ENCODE results near the gene SSTR4. TPM values are rescaled to one million over a fixed set of nuclear protein-coding genes. Genes with fewer than 3 reads are reported as not detected.

The SSTR4 gene
- total RNA-seq, 2 experiments from 2014 or later = not detected

DNA sequence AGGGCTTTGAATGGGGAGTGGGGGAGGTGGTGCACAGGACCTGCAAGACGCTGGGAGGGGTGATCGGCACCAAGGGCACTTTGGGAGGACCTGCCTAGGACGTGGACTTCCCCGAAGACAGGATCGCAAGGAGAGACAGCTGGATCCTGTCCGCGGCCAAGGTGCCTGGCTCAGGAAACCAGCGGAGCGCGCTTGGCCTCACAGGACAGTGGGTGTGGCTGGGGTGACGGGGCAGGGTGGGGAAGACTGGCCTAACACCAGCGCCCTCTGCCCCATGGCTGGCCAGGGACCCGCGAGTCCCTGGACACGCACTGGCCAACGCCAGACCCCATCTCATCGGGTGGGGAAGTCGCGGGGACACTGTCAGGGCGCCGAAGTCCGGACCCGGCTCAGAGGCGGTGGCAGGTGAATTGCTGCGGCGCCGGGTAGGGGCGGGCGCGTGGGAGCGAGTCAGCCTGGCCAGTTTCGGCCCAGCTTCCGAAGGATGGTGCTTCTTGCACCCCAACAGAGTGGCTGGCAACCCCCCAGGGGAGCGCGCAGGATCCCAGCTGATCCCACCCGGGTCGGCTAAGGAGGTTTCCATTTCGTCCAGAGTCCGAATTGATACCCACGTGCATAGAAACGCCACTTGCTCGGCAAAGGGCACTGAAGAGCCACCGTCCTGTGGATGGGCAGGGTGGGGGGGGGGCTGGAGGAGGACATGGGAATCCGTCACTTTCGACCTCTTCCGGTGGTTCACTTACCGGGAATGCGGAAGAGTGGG lies 15.1 kb downstream of the SSTR4 start:
- intact Hi-C loops (cut with micrococcal nuclease) = loop anchor here (2.0 kb wide), 1 partner anchor 185 kb away; no protein-coding TSS in a partner anchor
- H3K36me3 Mint-ChIP-seq (ENCODE audit: low read depth) = no peaks in the 10 kb centered on the region
- H3K4me3 Mint-ChIP-seq = no peak overlapping the region
- H3K4me1 Mint-ChIP-seq (ENCODE audit: low read depth) = peaks cover 4% of the 10 kb centered on the region
- H3K27me3 Mint-ChIP-seq (ENCODE audit: low read depth) = peaks cover 45% of the 10 kb centered on the region
- no peaks in the 10 kb centered on the region for H3K9me3 Mint-ChIP-seq
- CTCF ChIA-PET = interaction anchor here (0.9 kb wide), 1 partner anchor 148 kb away, joined by 4 read pairs; no protein-coding TSS in a partner anchor
- DNase-seq = no peak
- H3K27ac Mint-ChIP-seq = no peak overlapping the region

- peaks cover 4% of the 10 kb centered on the region for H3K4me1 Mint-ChIP-seq (ENCODE audit: low read depth)
- intact Hi-C loops (cut with micrococcal nuclease) = loop anchor here (2.0 kb wide), 1 partner anchor 184 kb away; no protein-coding TSS in a partner anchor
- H3K27me3 Mint-ChIP-seq (ENCODE audit: low read depth) = peaks cover 42% of the 10 kb centered on the region
- CTCF ChIA-PET = interaction anchor here (0.9 kb wide), 1 partner anchor 148 kb away, joined by 4 read pairs; no protein-coding TSS in a partner anchor
- H3K27ac Mint-ChIP-seq = no peak overlapping the region
- peaks cover 1% of the 10 kb centered on the region for H3K9me3 Mint-ChIP-seq
- no peak overlapping the region for H3K4me3 Mint-ChIP-seq
- H3K36me3 Mint-ChIP-seq (ENCODE audit: low read depth) = no peaks in the 10 kb centered on the region
- DNase-seq = peak; percentile 51
Observed at GRCh38 chr20:23050847-23051627, 15.9 kb downstream of the SSTR4 start.

- peaks cover 1% of the 10 kb centered on the region for H3K9me3 Mint-ChIP-seq
- peaks cover 1% of the 10 kb centered on the region for H3K4me1 Mint-ChIP-seq (ENCODE audit: low read depth)
- intact Hi-C loops (cut with micrococcal nuclease) = no loop called here
- H3K36me3 Mint-ChIP-seq (ENCODE audit: low read depth) = no peaks in the 10 kb centered on the region
- CTCF ChIA-PET = no interaction called here
- H3K4me3 Mint-ChIP-seq = no peak overlapping the region
- H3K27ac Mint-ChIP-seq = no peak overlapping the region
- DNase-seq = no peak
- H3K27me3 Mint-ChIP-seq (ENCODE audit: low read depth) = peaks cover 31% of the 10 kb centered on the region
Observed at GRCh38 chr20:23052904-23053303, 17.8 kb downstream of the SSTR4 start.

DNA sequence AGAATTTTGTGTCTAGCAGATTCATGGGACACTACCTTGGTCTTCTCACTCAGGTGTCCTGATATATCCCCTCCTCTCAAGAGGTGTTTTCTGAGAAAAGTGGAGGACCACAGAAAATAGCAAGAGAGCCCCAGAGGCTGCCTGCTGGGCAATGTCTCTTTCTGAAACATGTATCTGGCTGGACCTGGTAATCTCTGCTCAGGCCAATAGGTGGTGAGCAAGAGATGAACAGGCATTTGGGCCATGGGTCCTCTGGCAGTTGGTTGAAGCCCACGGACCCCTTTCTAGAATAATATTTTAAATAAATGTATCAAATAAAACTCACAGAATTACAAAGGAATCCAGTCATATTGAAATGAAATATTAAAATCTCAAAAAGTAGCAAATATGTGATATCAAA lies 23.1 kb downstream of the SSTR4 start:
- no peak overlapping the region for H3K4me3 Mint-ChIP-seq
- peaks cover 3% of the 10 kb centered on the region for H3K27me3 Mint-ChIP-seq (ENCODE audit: low read depth)
- H3K4me1 Mint-ChIP-seq (ENCODE audit: low read depth) = no peaks in the 10 kb centered on the region
- no peak overlapping the region for H3K27ac Mint-ChIP-seq
- peaks cover 1% of the 10 kb centered on the region for H3K9me3 Mint-ChIP-seq
- no peak for DNase-seq
- no peaks in the 10 kb centered on the region for H3K36me3 Mint-ChIP-seq (ENCODE audit: low read depth)
- CTCF ChIA-PET = no interaction called here
- intact Hi-C loops (cut with micrococcal nuclease) = no loop called here

DNA sequence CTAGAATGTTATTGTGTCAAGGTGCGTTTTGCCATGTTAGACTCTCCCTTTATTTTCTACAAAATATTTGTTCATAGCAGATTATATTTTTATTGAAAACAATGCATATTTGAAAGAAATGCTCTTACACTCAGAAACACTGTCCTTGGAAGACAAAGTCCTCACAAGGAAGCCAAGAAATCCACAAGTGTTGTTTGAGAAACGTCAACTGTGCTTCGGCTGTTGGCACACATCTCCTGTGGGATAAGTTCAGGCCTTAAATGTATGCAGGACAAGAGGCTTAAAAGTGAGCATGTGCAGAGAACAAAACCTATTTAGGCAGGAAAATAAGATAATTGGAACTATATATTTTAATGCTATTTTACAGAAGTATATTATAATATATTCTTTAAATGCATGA lies 23.9 kb downstream of the SSTR4 start:
- Mint-ChIP-seq H3K9me3 (peaks cover 1% of the 10 kb centered on the region), H3K4me3 (no peak overlapping the region), H3K4me1 (ENCODE audit: low read depth) (no peaks in the 10 kb centered on the region), H3K36me3 (ENCODE audit: low read depth) (no peaks in the 10 kb centered on the region), H3K27ac (no peak overlapping the region), H3K27me3 (ENCODE audit: low read depth) (peaks cover 2% of the 10 kb centered on the region)
- no peak for DNase-seq
- intact Hi-C loops (cut with micrococcal nuclease) = no loop called here
- CTCF ChIA-PET = no interaction called here

DNA sequence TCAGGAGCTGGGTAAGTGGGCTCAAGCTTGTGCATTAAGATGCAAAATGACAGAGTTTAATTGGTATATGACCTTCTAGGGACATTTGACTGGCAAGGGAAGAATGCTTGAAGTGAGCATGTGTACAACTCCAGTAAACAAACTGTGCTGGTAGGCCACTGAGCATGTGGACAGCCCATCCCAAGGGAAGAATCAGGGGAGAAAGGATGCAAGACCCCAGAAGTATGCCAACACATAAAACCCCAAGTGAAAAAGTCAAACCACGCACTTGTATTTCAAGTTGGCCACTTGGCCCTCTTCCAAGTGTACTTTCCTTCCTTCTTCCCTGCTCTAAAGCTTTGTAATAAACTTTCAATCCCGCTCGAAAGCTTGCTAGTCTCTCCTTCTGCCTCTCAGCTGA lies 24.7 kb downstream of the SSTR4 start:
- no peaks in the 10 kb centered on the region for H3K36me3 Mint-ChIP-seq (ENCODE audit: low read depth)
- CTCF ChIA-PET = no interaction called here
- H3K4me3 Mint-ChIP-seq = no peak overlapping the region
- H3K9me3 Mint-ChIP-seq = peaks cover 1% of the 10 kb centered on the region
- DNase-seq = no peak
- H3K27me3 Mint-ChIP-seq (ENCODE audit: low read depth) = peaks cover 2% of the 10 kb centered on the region
- no peaks in the 10 kb centered on the region for H3K4me1 Mint-ChIP-seq (ENCODE audit: low read depth)
- intact Hi-C loops (cut with micrococcal nuclease) = no loop called here
- no peak overlapping the region for H3K27ac Mint-ChIP-seq

- no peak overlapping the region for H3K4me3 Mint-ChIP-seq
- no peak overlapping the region for H3K27ac Mint-ChIP-seq
- H3K27me3 Mint-ChIP-seq (ENCODE audit: low read depth) = no peaks in the 10 kb centered on the region
- no peaks in the 10 kb centered on the region for H3K4me1 Mint-ChIP-seq (ENCODE audit: low read depth)
- H3K9me3 Mint-ChIP-seq = no peaks in the 10 kb centered on the region
- CTCF ChIA-PET = no interaction called here
- no peak for DNase-seq
- H3K36me3 Mint-ChIP-seq (ENCODE audit: low read depth) = no peaks in the 10 kb centered on the region
- intact Hi-C loops (cut with micrococcal nuclease) = no loop called here
Observed at GRCh38 chr20:23060629-23061028, 25.5 kb downstream of the SSTR4 start.

DNA sequence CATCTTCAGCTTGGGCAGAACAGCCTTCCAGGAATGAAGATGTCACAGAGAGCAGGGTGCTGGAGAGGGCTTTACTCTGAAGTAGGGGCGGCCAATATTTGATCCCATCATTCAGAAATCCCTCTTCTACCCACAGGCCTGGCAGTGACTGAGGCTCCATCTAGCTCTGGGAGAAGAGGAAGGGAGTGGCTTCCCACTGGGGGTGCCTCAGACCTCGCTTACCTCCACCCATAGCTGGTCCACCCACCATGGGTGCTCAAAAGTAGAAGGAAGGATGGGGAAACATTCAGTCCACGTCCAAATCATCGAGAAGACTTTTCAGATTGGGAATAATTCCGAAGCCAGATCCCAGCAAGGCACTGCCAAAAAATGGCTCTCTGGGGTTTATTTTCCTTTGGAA lies 26.1 kb downstream of the SSTR4 start:
- Mint-ChIP-seq H3K27me3 (ENCODE audit: low read depth) (no peaks in the 10 kb centered on the region), H3K9me3 (no peaks in the 10 kb centered on the region)

DNA sequence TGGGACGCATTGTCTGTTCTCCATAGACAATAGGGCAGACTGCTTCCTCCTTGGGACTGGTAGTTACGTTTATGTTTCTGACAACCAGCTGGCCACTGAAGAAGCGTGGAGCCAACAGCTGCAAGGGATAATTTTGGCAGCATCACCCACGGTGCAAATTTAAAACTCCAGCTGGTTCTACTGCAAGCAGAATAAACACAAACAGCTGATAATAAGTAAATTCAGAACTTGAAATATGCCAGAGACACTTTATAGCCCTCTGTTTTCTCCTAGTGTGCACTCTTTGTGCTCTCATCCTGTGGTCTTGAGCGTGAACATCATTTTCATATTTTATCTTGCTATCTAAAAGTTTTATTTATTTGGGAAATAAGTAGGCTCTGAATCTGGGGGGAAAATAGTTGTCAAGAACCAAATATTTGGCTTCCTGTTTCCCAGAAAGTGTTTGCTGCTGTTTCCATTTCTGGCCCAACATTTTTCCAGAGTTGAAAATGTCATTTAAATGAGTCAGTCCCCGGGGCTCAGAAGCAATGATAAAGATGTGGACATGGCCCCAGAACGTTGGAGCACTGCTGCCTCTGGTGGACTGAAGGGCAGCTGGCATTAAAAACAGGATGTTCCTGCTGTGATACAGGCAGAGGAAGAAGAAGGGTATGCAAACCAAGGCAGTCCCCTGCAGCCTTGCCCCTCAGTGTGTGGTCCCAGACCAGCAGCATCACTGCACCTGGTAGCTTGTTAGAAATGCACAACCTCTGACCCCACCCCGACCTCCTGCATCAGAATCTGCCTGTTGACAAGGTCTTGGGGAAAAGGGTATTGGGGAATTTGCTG lies 26.8 kb downstream of the SSTR4 start:
- CTCF ChIA-PET = no interaction called here
- Mint-ChIP-seq H3K4me1 (ENCODE audit: low read depth) (no peaks in the 10 kb centered on the region), H3K9me3 (no peaks in the 10 kb centered on the region), H3K36me3 (ENCODE audit: low read depth) (no peaks in the 10 kb centered on the region), H3K27ac (no peak overlapping the region), H3K27me3 (ENCODE audit: low read depth) (peaks cover 6% of the 10 kb centered on the region), H3K4me3 (no peak overlapping the region)
- intact Hi-C loops (cut with micrococcal nuclease) = no loop called here
- DNase-seq = no peak

More for the DNA sequence above, 26.1 kb downstream of the SSTR4 start:
- Mint-ChIP-seq H3K4me1 (ENCODE audit: low read depth) (no peaks in the 10 kb centered on the region), H3K4me3 (no peak overlapping the region), H3K27ac (no peak overlapping the region), H3K36me3 (ENCODE audit: low read depth) (no peaks in the 10 kb centered on the region)
- intact Hi-C loops (cut with micrococcal nuclease) = no loop called here
- DNase-seq = no peak
- CTCF ChIA-PET = no interaction called here

GRCh38 chr20:23062632-23063031 lies 27.5 kb downstream of the SSTR4 start:
- intact Hi-C loops (cut with micrococcal nuclease) = no loop called here
- no peak overlapping the region for H3K27ac Mint-ChIP-seq
- H3K9me3 Mint-ChIP-seq = no peaks in the 10 kb centered on the region
- no peaks in the 10 kb centered on the region for H3K4me1 Mint-ChIP-seq (ENCODE audit: low read depth)
- CTCF ChIA-PET = no interaction called here
- DNase-seq = no peak
- H3K4me3 Mint-ChIP-seq = no peak overlapping the region
- no peaks in the 10 kb centered on the region for H3K36me3 Mint-ChIP-seq (ENCODE audit: low read depth)
- H3K27me3 Mint-ChIP-seq (ENCODE audit: low read depth) = peaks cover 7% of the 10 kb centered on the region

DNA sequence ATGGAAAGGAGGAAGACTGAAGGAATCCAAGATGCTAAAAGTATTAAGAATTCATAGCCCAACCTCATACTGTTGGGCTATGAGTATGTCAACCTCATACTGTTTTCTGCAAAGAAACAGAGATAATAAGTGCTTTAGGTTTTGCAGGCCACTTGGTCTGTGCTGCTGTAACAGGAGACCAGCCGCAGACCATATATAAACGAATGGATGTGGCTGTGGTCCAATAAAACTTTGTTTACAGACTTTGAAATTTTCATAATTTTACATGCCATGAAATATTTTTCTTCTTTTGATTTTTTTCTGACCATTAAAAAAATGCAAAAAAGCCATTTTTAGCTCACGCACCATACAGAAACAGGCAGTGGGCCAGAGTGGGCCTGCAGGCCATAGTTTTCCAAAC lies 28.1 kb downstream of the SSTR4 start:
- CTCF ChIA-PET = interaction anchor here (0.7 kb wide), 1 partner anchor 829 kb away, joined by 3 read pairs; no protein-coding TSS in a partner anchor
- intact Hi-C loops (cut with micrococcal nuclease) = no loop called here
- Mint-ChIP-seq H3K4me3 (no peak overlapping the region), H3K27ac (no peak overlapping the region), H3K27me3 (ENCODE audit: low read depth) (peaks cover 7% of the 10 kb centered on the region), H3K4me1 (ENCODE audit: low read depth) (no peaks in the 10 kb centered on the region), H3K36me3 (ENCODE audit: low read depth) (no peaks in the 10 kb centered on the region), H3K9me3 (no peaks in the 10 kb centered on the region)
- DNase-seq = no peak

DNA sequence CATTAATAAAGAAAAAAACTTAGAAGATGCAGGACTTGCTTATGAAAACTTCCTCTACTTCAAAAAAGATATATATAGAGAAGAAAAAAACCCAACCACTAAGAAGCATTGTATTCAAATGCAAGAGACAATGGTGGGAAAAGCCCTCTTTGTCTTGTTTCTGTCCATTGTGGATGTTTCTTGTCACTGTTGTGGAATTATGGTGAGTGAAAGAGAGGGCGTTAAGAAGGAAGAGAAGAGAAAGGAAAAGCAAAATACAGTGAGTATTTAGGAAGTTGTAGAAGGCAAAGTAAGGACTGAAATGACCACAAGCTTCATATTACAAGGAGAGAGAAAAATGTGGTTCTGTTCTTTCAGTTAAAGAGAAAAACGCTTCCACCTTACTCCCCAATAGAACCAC lies 28.5 kb downstream of the SSTR4 start:
- no peaks in the 10 kb centered on the region for H3K36me3 Mint-ChIP-seq (ENCODE audit: low read depth)
- no peak overlapping the region for H3K4me3 Mint-ChIP-seq
- H3K27me3 Mint-ChIP-seq (ENCODE audit: low read depth) = peaks cover 7% of the 10 kb centered on the region

More for the DNA sequence above, 28.5 kb downstream of the SSTR4 start:
- intact Hi-C loops (cut with micrococcal nuclease) = no loop called here
- H3K9me3 Mint-ChIP-seq = no peaks in the 10 kb centered on the region
- CTCF ChIA-PET = interaction anchor here (0.7 kb wide), 1 partner anchor 830 kb away, joined by 3 read pairs; no protein-coding TSS in a partner anchor
- no peaks in the 10 kb centered on the region for H3K4me1 Mint-ChIP-seq (ENCODE audit: low read depth)
- DNase-seq = no peak
- H3K27ac Mint-ChIP-seq = no peak overlapping the region
